Measurements from ENCODE around the gene NMNAT2. TPM values are rescaled to one million over a fixed set of nuclear protein-coding genes. Genes with fewer than 3 reads are reported as not detected.

The NMNAT2 gene
- polyA plus RNA-seq, 12 donors, result 0.76 to 2.1 (median 1.6) TPM; not detected in 2

GRCh38 chr1:183215076-183215720 lies 203.0 kb downstream of the NMNAT2 start:
- no peak for DNase-seq

GRCh38 chr1:183214021-183214970 lies 203.9 kb downstream of the NMNAT2 start:
- no peak for DNase-seq

- no peak for DNase-seq
Measured at GRCh38 chr1:183212870-183213269, 205.3 kb downstream of the NMNAT2 start.

- no peak for DNase-seq
Measured at GRCh38 chr1:183210681-183211080, 207.5 kb downstream of the NMNAT2 start.

- DNase-seq, result no peak
Measured at GRCh38 chr1:183209533-183210158, 208.5 kb downstream of the NMNAT2 start.

GRCh38 chr1:183206538-183207122 lies 211.6 kb downstream of the NMNAT2 start:
- DNase-seq, result no peak

GRCh38 chr1:183205196-183205781 lies 212.9 kb downstream of the NMNAT2 start:
- no peak for DNase-seq

GRCh38 chr1:183203094-183203493 lies 215.1 kb downstream of the NMNAT2 start:
- no peak for DNase-seq

- no peak for DNase-seq
Measured at GRCh38 chr1:183200451-183200850, 217.7 kb downstream of the NMNAT2 start.

GRCh38 chr1:183199304-183199703 lies 218.9 kb downstream of the NMNAT2 start:
- no peak for DNase-seq

GRCh38 chr1:183198463-183198862 lies 219.7 kb downstream of the NMNAT2 start:
- no peak for DNase-seq

Other genes starting within 250 kb of the NMNAT2 start
- gene LAMC2, start 232.1 kb downstream of the NMNAT2 start, polyA plus RNA-seq (ENCODE audit: insufficient read length in 12 of 12), result 10 to 100 TPM in 1 of 12 donors, 1 to 10 TPM in 10, not detected in 1; 2.2 to 12.9 (median 3.0) TPM
- 10 to 100 TPM in 11 of 12 donors, not detected in 1; 29.6 to 51.9 (median 37.2) TPM for gene SMG7, start 54.1 kb upstream of the NMNAT2 start, polyA plus RNA-seq (ENCODE audit: insufficient read length in 12 of 12)
- 10 to 100 TPM in 2 of 12 donors, 1 to 10 TPM in 9, not detected in 1; 3.6 to 18.3 (median 4.7) TPM for gene NCF2, start 172.1 kb upstream of the NMNAT2 start, polyA plus RNA-seq (ENCODE audit: insufficient read length in 12 of 12)
- gene ARPC5, start 217.4 kb upstream of the NMNAT2 start, polyA plus RNA-seq (ENCODE audit: insufficient read length in 12 of 12), result 100 to 1,000 TPM in 3 of 12 donors, 10 to 100 TPM in 8, not detected in 1; 73.7 to 139 (median 93.4) TPM
- gene APOBEC4, start 234.9 kb upstream of the NMNAT2 start, polyA plus RNA-seq (ENCODE audit: insufficient read length in 12 of 12), result not detected

All from muscle of arm (tissue), 12 donors.